Stimulated activated CD4-positive, alpha-beta T cell treated with anti-CD3 and anti-CD28 coated beads, Interleukin-2, amount 100 ng/mL, for 24 hours (primary cell): ENCODE data around the gene STATH.
"Not testable (repeated sequence)": the region's sequence is repeated elsewhere in the genome, so short reads cannot be mapped to it uniquely, and the experiment has no call there.

ENCODE experiments used
- DNase-seq, 2 donors: peaks; one replicate each; pipeline ENCODE4 v3.0.0-alpha.2; 2020

Gene STATH

DNA sequence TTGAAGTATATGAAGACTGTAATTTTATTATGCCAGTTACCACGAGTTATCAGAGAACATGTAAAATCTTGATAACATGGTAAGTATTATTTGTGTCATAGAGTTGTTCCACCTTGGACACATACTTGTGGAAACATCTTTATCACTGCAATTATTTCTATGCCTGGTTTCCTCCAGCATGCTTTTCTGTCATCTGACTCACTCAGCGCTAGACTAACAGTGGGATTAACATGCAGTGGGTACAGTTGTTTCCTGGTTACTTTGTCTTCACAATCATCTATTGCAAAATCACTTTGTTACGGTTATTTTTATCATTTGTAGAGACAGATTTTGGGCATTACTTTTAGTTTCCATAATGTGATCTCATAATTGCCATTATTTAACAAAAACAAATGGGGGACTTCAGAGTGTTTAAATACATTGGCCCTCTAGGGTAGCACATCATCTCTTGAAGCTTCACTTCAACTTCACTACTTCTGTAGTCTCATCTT lies at the start of gene STATH:
STATH (plus strand) TSS at position 441 of the 491 bp plus-strand sequence. CDS start 2,472 bp downstream, outside the sequence.
- DNase-seq = no peak

GRCh38 chr4:69951602-69952001 lies 44.2 kb upstream of the STATH start:
- no peak for DNase-seq

GRCh38 chr4:69957209-69957608 lies 38.6 kb upstream of the STATH start:
- DNase-seq = no peak

DNA sequence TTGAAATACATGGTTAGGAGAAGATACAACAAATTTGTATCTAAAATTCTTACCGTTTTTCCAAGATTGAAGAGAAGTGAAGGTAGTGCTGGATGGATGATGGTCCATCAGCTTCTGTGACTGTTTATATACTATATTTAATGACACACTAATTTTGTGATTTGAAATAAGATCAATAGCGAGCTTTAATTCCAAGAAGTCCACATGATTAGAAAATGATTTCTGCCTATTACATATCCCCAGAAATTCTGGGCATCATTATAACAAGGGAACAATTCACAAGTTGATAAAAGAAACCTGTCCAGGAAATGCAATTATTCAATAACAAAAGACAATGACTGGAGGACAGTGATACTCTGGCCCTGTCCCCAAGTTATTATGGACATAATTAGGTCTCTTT lies 30.1 kb upstream of the STATH start, which contains the start of gene CSN2:
CSN2 (minus strand) TSS at position 101 of the 400 bp plus-strand sequence. CDS start 4,733 bp downstream, outside the sequence.
- no peak for DNase-seq

DNA sequence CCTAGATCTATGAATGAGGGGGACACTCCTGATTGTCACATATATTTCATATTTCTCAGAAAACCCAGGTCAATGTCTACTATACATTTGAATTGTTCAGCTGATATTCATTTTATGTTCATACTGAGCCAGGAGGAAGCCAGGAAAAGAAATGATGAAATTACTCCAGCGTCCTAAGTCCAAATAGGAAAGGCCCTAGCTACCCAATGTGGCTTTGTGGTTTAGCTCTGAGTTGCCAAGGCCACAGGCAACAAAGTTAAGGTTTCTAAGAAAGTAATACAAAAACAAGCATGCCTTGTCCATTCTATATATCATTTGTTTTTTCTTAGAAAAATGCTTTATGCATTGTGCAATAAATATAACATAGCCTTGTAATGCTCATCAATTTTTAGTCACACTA lies 25.7 kb upstream of the STATH start:
- DNase-seq = no peak

GRCh38 chr4:69974631-69975030 lies 21.1 kb upstream of the STATH start:
- no peak for DNase-seq

- DNase-seq = no peak
These were observed 18.2 kb upstream of the STATH start for GRCh38 chr4:69977582-69977981.

- DNase-seq = no peak
These were observed 11.7 kb upstream of the STATH start for GRCh38 chr4:69984030-69984443.

GRCh38 chr4:69986663-69987062 lies 9.1 kb upstream of the STATH start:
- no peak for DNase-seq

- no peak for DNase-seq
These were observed 4.8 kb upstream of the STATH start for GRCh38 chr4:69991016-69991415.

GRCh38 chr4:69994782-69995181 lies 984 bp upstream of the STATH start:
- no peak for DNase-seq

DNA sequence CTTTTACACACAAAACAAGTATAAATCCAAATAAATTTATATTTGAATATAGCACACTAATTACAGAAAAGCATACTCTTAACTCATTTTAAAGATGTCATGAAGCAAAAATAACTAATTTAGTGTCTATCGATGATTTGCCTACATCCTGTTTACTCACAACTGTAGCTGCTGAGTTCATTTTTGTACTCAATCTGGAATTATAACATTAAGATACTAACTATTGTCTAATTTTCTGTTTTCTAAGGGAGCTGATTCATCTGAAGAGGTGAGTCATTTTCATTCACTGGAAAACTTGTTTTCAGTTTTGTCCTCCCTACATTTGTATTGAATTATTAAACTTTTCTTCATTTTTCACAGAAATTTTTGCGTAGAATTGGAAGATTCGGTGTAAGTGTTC lies 3.7 kb downstream of the STATH start:
- DNase-seq = no peak

DNA sequence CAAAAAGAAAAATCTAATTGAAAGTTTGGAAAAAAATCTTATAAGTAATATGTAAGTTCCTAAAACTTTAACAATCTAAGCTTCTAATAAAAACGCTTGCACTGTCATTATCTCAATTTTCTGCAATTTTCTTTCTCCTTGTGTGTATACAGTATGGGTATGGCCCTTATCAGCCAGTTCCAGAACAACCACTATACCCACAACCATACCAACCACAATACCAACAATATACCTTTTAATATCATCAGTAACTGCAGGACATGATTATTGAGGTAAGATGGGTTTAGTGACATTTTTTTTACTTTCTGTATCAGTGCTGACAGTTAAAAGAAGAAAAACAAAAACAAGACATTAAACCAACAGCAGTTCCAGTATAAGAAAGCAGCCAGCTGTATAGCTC lies 4.9 kb downstream of the STATH start:
- DNase-seq = no peak

GRCh38 chr4:70002507-70002906 lies 6.7 kb downstream of the STATH start:
- DNase-seq = no peak

DNA sequence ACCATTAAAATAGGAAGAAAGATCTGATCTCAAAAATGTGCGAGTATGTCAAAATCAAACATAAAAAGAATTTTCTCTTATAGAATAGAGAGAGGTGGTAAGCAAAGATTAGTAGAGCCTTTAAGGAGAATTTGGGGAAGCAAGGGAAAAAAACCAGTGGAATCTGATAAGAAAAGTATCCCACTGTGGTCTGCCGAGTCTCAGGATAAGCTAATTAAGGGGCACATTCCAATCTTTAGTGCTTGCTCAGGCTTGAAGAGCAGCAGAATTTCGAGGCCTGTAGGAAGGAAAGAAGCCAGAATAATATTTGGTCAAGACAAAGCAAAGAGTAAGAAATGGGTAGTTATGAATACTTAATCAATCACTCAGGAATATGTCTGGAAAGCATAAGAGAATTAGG lies 13.0 kb downstream of the STATH start:
- no peak for DNase-seq

DNA sequence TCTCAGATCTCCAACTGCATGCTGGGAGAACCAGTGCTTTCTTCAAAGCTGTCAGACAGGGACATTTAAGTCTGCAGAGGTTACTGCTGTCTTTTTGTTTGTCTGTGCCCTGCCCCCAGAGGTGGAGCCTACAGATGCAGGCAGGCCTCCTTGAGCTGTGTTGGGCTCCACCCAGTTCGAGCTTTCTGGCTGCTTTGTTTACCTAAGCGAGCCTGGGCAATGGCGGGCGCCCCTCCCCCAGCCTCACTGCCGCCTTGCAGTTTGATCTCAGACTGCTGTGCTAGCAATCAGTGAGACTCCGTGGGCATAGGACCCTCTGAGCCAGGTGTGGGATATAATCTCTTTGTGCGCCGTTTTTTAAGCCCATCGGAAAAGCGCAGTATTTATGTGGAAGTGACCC lies 23.2 kb downstream of the STATH start:
- not testable (repeated sequence) for DNase-seq

DNA sequence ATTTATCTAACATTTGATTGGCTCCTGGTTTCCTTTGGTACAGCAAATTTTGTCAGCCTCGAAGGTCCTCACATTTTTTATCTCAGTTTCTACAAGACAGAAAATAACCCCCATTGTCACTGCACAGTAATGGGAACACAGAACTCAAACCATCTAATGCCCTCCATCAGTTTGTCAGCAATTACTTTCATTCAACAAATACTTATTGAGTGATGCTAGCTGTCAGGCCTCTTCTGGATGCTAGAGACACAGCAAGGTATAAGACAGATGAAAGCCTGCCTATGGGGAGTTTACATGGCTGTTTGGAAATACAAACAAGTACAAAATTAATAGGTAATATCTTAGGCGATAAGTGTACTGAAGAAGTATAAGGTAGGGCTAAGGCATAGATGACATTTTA lies 27.5 kb downstream of the STATH start:
- no peak for DNase-seq

- no peak for DNase-seq
These were observed 31.2 kb downstream of the STATH start for GRCh38 chr4:70027011-70027410.

- DNase-seq = not testable (repeated sequence)
These were observed 32.4 kb downstream of the STATH start, which contains the start of gene HTN3 for GRCh38 chr4:70028159-70028558. Gene HTN3, plus strand, starts transcription at chr4:70028459. Its CDS starts 2,282 bp downstream, at chr4:70030741.

DNA sequence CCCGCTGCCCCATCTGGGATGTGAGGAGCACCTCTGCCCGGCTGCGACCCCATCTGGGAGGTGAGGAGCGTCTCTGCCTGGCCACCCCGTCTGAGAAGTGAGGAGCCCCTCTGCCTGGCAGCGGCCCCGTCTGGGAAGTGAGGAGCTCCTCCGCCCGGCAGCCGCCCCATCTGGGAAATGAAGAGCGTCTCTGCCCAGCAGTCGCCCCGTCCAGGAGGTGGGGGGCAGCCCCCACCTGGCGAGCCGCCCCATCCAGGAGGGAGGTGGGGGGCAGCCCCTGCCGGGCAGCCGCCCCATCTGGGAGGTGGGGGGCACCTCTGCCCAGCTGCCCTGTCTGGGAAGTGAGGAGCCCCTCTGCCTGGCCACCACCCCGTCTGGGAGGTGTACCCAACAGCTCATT lies 41.8 kb downstream of the STATH start:
- DNase-seq = not testable (repeated sequence)

DNA sequence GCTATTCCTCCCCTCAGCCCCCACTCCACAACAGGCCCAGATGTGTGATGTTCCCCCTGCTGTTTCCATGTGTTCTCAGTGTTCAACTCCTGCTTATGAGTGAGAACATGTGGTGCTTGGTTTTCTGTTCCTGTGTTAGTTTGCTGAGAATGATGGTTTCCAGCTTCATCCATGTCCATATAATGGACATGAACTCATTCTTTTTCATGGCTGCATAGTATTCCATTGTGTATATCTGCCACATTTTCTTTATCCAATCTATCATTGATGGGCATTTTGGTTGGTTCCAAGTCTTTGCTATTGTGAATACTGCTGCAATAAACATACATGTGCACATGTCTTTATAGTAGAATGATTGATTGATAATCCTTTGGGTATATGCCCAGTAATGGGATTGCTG lies 44.2 kb downstream of the STATH start:
- not testable (repeated sequence) for DNase-seq

- DNase-seq = no peak
These were observed 46.0 kb downstream of the STATH start for GRCh38 chr4:70041652-70042286.

GRCh38 chr4:70050138-70050537 lies 54.4 kb downstream of the STATH start, which contains the start of gene HTN1:
Gene HTN1, plus strand, starts transcription at chr4:70050438. Its CDS starts 2,639 bp downstream, at chr4:70053077.
- DNase-seq = not testable (repeated sequence)
